AG04450 (cell line): ENCODE data around the gene AHRR. TPM values are rescaled to one million over a fixed set of nuclear protein-coding genes. Genes with fewer than 3 reads are reported as not detected.
"Not testable (repeated sequence)": the region's sequence is repeated elsewhere in the genome, so short reads cannot be mapped to it uniquely, and the experiment has no call there.

Experiments
- CTCF ChIA-PET: fragments of 300-600, 350-600 bp; formaldehyde crosslinking; extraction: SDS; loops from one replicate; lab custom pipeline; 2022; ENCODE audit warnings: antibody characterized with exemption, inconsistent platforms; lab: Charles Lee
- POLR2A ChIA-PET: fragments of 350-600 bp; formaldehyde crosslinking; extraction: SDS; loops from one replicate; lab custom pipeline; 2021; ENCODE audit warnings: antibody characterized with exemption, inconsistent platforms; lab: Yijun Ruan, JAX
- DNase-seq: peaks from one replicate; pipeline ENCODE4 v3.0.0-alpha.2; 2011; ENCODE audit warnings: low read depth, low spot score
- H3K27ac ChIP-seq: one replicate; pipeline ENCODE4 v1.5.1; 2012; ENCODE audit warnings: low read depth, low read length, control low read depth
- H3K27me3 ChIP-seq: one replicate; pipeline ENCODE4 v1.6.0; 2012; ENCODE audit warnings: low read length; ENCODE audit not compliant: control insufficient read depth, insufficient read depth
- H3K4me3 ChIP-seq: 2 replicates; pipeline ENCODE4 v1.5.1; 2011; ENCODE audit warnings: mild to moderate bottlenecking, low read depth, low read length, control low read depth
- H3K9me3 ChIP-seq: 2 replicates; pipeline ENCODE4 v1.5.1; 2012; ENCODE audit warnings: low read length; ENCODE audit not compliant: control insufficient read depth, insufficient read depth
- CTCF ChIP-seq: IDR thresholded peaks from 2 replicates; pipeline ENCODE4 v1.5.1; 2011; ENCODE audit warnings: low read depth, low read length, control low read depth, inconsistent platforms
- polyA plus RNA-seq: library from polyadenylated mRNA; depleted of rRNA; stranded (reverse); fragments of >200 nt; gene quantifications from 2 replicates; pipeline ENCODE4 v1.2.3, GENCODE V29; 2011

Gene AHRR
- polyA plus RNA-seq, 1 experiment = 22.3 TPM

GRCh38 chr5:472076-472655 is 150.7 kb downstream of the AHRR start:
- TF ChIP-seq CTCF = no peak
- ChIA-PET POLR2A (interaction anchor here (0.7 to 1.2 kb wide), 3 partner anchors 25 to 151 kb away, joined by 3 to 5 read pairs (median 3); partner anchors contain the start of gene AHRR), CTCF (interaction anchor here (0.9 kb wide), 1 partner anchor 25 kb away, joined by 3 read pairs; no protein-coding TSS in a partner anchor)
- H3K9me3 ChIP-seq = no peaks in the 10 kb centered on the region; the same call in 1 of the 2 replicates
- no peak overlapping the region for H3K27ac ChIP-seq
- H3K4me3 ChIP-seq = peak overlapping the region; percentile 69
- peaks cover 3% of the 10 kb centered on the region for H3K27me3 ChIP-seq
- no peak for DNase-seq

GRCh38 chr5:472656-473550 is 151.4 kb downstream of the AHRR start:
- peak; percentile 24 for DNase-seq
- Histone ChIP-seq H3K4me3 (peak overlapping the region; percentile 70), H3K9me3 (no peaks in the 10 kb centered on the region; the same call in 1 of the 2 replicates), H3K27me3 (peaks cover 3% of the 10 kb centered on the region), H3K27ac (no peak overlapping the region)
- POLR2A ChIA-PET = interaction anchor here (0.9 to 1.2 kb wide), 3 partner anchors 26 to 152 kb away, joined by 3 to 5 read pairs (median 3); partner anchors contain the start of gene AHRR
- CTCF ChIA-PET = interaction anchor here (0.8 to 1.2 kb wide), 2 partner anchors 26 to 156 kb away, joined by 4 read pairs; no protein-coding TSS in a partner anchor
- no peak for TF ChIP-seq CTCF

- no peak for TF ChIP-seq CTCF
- CTCF ChIA-PET = interaction anchor here (0.8 to 1.2 kb wide), 2 partner anchors 27 to 157 kb away, joined by 4 read pairs; no protein-coding TSS in a partner anchor
- POLR2A ChIA-PET = interaction anchor here (0.9 kb wide), 1 partner anchor 138 kb away, joined by 3 read pairs; no protein-coding TSS in a partner anchor
- Histone ChIP-seq H3K27me3 (peaks cover 3% of the 10 kb centered on the region), H3K9me3 (no peaks in the 10 kb centered on the region; the same call in 1 of the 2 replicates), H3K4me3 (peak overlapping the region; percentile 70), H3K27ac (no peak overlapping the region)
- no peak for DNase-seq
Measured at GRCh38 chr5:473551-474192, 152.2 kb downstream of the AHRR start.

- peak overlapping the region; percentile 70 for H3K4me3 ChIP-seq
- H3K9me3 ChIP-seq, POLR2A ChIA-PET, H3K27me3 ChIP-seq, H3K27ac ChIP-seq, DNase-seq: not testable (repeated sequence)
- CTCF ChIA-PET = interaction anchor here (0.8 to 1.2 kb wide), 2 partner anchors 28 to 157 kb away, joined by 4 read pairs; no protein-coding TSS in a partner anchor
Measured at GRCh38 chr5:474232-474839, 152.8 kb downstream of the AHRR start.
